GM19395 (cell line): ENCODE measurements around the gene HOXD9.
A peak's percentile ranks its signal among the peaks of the same experiment; 100 is the strongest.

Experiments used
- ATAC-seq: cut with Tn5 transposase; IDR thresholded peaks from one replicate; pipeline ENCODE4 v1.9.1; 2021; ENCODE audit warnings: mild to moderate bottlenecking, moderate library complexity; ENCODE audit not compliant: unreplicated experiment

Gene HOXD9

DNA sequence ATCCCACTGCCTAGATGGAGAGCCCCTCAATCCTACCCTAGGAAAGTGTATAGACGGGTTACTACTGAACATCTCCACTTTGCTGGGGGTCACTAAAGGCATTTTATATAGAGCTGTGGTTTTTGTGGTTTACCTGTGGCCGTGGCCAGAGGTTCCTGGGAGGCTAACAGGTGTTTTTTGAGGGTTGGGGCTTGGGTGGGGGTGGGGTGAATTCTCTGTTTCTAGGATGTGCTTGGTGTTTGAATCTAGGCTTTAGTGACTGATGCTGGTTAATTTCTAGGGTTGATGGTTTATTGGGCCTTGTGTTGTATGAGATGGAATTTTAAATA is 14.7 kb downstream of the HOXD9 start:
- no peak for ATAC-seq

DNA sequence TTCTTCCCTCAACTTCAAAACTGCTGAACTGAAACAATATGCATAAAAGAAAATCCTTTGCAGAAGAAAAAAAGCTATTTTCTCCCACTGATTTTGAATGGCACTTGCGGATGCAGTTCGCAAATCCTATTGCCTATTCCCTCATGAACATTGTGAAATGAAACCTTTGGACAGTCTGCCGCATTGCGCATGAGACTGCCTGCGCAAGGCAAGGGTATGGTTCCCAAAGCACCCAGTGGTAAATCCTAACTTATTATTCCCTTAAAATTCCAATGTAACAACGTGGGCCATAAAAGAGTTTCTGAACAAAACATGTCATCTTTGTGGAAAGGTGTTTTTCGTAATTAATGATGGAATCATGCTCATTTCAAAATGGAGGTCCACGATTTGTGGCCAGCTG is 15.4 kb downstream of the HOXD9 start:
- ATAC-seq: no peak

DNA sequence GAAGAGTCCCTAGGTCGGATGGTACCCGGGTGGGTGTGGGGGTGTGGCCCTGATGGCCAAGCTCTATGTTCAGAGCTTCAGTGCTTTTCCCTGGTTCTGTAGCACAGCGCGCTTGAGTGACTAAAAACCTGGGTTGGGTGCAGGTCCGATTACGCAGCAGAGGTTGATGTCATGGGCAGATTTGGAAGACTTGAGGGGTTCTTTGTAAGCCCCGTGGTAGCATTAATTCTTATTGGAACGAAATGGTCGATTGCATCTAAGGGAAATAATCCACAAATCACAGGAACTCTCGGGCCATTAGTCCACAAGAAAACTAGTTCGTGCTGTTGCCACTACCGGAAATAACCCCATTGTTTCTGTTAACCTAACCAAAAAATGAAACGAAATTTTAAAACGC is 16.0 kb downstream of the HOXD9 start:
- no peak for ATAC-seq

DNA sequence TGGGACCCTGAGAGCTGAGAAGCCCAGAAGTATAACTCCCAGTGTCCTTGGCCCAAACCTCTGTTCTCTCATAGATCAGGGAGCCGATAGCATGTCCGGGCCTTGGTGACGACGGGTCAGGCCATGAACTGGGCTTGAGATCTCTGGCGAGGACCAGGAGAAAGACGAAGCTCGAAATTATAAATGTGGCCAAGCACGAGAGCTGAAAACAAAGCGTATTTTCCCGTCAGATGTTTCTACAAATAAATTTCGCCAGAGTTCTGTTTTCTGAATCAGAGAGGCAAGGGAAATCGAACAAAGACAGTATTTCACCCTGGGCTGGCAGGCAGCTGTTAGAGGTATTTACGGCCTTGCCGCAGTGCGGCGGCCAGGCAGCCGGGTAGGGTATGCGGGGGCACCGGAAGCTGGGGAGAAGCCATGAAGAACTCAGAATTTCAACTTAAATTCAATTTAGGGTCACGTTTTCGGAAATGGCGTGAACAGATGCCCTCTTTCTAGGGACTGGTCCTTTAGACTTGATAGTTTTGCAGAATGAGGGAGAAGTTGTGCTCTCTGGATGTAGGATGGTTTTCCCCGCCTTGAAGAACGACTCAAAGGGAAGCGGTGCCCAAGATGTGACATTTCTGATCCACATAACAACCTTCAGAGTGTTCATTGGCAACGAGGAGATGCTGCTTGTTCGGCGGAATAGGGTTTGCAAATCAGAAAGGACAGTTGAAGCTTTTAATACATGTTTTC is 16.6 kb downstream of the HOXD9 start:
- no peak for ATAC-seq

DNA sequence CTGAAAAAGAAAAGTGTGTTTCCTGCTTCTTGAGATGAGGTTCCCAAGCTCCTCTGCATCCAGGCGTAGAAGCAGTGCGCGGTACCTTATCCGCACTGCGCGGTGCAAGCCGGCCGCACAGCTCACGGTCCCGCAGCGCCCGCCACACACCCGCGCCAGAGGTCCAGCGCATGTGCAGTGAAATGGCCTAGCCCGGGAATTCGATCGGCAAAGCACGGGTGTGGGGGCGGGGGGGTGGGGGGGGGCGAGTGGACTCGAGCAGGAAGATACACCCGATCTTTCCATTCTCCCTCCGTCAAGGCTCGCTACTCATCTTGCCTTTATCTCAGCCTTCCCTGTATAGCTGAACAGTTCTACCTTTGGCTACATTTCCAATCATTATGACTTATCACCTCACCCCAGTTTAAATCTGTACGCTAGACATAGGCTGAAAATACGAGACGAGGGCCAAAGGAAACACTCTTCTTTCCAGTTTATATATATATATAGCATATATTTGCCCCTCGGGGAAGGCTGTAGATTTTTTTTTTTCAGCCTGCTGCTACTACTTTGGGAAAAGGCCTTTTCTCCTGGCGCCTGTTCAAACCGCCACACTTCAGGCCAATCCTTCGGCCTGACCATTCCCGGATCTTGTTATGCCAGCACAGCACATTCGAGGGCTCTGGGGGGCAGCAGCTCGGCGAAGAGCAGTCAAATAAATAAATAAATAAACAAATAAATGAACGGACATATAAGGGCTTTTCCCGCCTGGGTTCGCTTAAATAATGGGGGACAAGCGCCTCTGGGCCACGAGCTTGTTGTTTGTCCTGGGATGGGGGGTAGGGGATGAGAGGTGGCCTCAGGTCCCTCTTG is 17.4 kb downstream of the HOXD9 start:
- no peak for ATAC-seq

DNA sequence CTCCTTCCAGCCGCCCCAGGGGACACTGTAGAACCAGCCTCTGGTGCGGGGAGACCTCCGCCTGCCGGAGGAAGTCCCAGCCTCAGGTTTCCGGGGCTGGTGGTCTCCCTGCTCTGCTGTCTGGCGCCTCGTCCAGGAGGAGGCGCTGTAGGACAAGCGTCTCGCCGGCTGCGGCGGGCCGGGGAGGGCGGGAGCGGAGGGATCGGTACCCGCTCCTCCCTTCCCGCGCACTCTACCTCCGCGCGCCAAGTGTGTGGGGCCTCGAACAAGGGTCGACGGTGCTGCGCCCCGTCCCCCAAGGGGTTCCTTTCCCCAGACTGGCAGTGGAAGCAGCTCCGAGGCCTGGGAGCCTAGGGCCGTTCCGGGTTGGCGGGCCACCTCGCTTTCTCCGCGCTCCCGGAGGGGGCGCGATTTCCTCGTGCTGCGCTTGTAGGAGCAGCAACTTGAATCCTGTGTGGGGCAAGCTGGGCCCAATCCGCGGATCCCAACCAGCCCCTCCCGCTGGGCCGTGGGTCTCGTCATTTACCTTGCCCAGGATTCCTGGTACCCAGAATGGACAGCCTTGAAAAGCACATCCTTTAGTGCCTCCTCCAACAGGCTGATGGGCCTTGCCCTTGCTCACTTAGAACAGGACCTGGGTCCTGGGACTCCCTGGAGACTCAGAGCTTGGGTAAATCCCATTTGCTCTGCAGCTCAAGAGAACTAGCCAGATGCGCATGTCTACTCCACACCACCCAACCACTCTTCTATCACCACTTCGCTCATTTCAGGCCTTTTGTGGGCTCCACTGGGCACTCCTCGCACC is 18.2 kb downstream of the HOXD9 start:
- ATAC-seq: peak; percentile 91

DNA sequence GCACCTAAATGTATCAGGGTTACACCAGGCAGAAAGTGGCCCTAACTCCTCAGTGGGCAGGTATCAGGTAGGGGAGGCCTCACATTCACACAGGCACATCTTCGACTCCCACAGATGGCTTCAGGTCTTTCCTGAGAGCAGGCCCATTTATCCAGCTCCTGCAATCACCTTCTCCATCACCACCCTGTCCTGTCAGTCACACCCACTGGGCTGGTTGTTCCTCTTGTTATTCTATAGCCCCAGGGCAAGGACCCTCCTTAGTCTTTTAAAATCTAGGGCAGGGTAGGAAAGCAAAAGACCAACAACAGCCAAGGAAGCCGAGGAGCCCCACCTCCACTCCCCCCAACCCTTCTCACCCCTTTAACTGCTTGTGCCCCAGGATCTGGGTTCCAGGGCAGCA is 19.8 kb downstream of the HOXD9 start:
- ATAC-seq: no peak

DNA sequence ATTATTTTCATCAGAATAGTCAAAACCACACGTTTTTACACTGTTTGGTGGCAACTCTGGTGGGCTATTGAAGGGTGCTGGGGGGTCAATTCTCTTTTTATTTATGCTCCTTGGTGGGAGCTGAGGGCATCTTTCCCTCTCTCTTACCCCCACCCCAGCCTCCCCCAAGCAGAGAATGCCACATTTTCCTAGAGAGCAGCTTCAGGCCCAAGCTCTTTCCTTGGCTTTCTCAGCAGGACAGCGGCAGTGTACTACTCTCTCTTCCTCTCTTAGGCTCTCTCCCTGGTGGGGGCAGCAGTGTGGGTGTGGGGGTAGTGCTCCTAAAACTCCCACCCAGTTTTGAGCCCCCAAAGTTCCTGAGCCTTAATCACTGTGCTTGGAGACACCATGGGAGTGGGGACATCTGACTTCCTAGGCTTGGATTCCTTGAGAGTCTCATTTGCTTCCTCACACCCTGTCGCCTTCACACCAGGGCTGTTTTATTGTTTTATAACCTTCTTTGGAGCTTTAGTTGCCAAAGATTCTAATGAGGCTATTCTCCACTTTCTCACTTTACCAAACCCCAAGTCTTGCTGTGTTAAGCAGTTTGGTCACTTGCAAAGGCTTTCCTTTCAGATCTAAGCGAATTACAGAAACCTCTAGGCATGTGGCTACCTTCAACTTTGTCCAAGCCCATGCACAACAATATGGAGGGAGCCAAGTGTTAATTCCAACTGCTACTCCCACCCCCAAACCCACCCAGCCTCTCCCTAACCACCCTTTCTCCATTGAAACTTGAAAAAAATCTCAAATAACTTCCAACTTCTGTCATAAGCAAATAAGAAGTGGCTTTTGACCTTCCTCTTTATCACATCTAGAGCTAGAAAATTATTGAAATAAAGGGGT is 22.8 kb downstream of the HOXD9 start:
- ATAC-seq: no peak

DNA sequence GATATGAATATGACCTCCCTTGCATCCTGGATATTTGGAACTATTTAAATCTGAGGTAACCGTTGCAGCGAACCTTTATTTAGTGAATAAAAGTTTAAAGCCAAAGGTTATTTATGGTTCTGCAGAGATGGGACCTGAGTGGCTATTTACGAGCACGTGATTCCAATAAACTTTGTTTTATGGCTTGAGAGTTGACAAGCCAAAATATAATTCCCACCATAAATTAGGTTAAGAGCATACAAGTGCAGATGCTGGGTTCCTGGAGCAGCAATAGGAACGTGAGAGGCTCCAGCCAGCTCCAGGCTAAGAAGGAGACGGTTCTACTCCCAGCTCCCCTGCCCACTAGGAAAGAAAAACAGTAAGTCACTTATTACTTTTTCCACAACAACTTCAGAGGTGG is 23.6 kb downstream of the HOXD9 start:
- no peak for ATAC-seq

DNA sequence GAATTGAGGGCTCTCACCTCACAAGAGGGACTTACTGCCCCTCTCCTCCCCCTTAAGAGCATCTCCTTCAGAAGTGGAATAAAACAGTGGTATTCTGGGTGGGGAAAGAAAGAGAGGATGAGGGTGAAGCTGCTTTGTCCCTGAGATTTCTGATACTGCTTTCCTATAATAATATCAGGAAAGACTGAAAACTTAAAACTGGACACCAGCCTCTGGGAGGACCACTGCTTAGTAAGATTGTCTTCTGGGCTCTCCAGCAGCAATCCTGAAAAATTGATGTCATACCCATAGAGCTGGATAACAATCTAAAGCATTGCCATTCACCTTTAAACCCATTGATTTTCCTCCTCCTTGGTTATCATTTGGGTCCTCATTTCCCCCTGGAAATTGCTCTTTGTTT is 24.1 kb downstream of the HOXD9 start:
- ATAC-seq: no peak

DNA sequence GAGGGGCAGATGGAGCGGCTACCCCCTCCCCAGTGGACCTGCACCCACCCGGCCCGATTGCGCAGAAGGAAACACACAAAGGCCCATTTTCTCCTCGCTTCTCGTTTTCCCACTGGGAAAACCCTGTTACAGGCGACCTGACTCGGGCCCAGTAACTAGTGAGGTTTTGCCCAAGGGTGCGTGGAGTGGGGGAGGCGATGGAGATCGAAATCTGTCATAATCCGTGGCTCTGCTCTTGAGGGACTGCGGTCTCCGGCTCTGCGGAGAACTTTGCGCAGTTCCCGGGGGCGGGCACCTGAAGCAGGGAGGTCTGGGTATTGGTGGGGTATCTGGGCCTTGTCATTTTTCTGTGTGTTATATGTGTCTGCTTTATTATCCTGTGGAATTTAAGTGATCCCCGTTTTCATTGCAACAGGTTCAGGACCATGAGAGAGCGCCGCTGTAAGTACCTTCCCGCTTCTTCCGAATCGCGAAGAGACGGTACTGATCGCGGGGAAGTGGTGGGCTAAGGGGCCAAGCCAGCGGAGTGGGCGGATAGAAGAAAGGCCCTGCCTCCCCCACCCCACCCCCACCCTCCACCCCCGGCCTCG is 24.8 kb downstream of the HOXD9 start:
- no peak for ATAC-seq

DNA sequence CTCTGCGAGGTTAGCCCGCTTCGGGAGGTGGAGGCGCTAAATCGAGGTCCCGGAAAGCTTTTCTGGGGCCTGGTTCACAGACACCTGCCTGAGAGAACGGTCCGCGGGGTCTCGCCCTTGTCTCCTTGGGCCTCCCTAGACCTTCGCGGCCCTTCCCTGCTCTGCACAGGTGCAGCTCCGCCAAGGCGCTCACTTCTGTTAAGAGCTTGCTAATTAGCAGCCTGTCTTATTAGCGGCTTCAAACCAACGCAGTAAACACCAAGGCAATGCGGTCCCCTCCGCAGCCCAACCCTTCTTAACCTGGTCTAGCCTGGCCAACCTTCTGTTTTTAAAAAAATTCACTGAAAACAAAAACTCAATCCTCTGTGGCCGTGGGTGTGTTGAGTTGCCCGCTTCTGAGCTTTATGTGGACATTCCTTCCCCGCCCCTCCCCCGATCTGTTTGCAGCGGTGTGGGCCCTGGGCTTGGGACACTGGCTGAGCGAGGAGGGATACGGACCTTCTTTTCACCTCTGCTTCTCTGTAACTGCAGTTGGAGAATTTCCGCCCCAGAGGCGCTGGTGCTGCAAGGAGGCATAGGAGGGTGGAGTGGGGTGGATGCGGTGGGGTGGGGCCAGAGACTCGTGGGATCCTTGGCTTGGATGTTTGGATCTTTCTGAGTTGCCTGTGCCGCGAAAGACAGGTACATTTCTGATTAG is 25.4 kb downstream of the HOXD9 start:
- ATAC-seq: no peak

DNA sequence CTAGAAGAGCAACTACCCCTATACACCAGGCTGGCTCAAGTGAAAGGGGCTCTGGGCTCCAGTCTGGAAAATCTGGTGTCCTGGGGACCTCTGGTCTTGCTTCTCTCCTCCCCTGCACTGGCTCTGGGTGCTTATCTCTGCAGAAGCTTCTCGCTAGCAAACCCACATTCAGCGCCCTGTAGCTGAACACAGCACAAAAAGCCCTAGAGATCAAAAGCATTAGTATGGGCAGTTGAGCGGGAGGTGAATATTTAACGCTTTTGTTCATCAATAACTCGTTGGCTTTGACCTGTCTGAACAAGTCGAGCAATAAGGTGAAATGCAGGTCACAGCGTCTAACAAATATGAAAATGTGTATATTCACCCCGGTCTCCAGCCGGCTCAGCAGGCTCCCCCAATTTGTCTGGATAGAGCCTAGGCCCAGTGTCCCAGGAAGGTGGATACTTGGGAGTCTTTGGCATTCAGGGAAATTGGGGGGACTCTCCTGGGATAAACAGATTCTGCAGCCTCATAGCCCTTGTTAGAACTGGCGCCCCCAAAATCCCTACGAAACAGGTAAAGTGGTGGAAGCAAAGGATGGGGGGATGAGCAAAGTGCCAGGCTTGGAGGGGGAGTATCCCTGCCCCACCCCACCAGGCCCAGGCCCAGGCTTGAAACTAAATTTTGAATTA is 26.4 kb downstream of the HOXD9 start:
- ATAC-seq: no peak

DNA sequence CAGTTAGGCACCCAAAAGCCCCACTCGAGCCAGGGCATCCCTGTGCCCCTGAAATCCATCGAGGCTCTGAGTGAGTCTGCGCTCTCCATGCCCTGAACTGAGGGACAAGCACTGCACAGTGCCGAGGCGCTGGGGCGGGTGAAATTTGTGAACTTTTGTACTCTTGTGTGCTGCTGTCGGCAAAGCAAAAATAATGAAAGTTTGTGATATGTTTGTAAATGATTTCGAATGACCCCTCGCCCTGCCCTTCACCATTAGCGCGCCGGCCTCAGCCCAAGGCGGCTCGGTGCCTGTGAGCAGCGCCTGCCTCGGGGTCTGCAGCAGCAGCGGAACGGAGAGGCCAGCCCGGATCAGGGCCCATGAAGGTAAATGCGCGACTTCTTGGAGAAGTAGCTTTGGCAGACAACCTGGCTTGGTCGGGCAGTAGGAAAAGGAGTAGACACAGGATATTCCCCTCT is 27.0 kb downstream of the HOXD9 start:
- ATAC-seq: no peak

DNA sequence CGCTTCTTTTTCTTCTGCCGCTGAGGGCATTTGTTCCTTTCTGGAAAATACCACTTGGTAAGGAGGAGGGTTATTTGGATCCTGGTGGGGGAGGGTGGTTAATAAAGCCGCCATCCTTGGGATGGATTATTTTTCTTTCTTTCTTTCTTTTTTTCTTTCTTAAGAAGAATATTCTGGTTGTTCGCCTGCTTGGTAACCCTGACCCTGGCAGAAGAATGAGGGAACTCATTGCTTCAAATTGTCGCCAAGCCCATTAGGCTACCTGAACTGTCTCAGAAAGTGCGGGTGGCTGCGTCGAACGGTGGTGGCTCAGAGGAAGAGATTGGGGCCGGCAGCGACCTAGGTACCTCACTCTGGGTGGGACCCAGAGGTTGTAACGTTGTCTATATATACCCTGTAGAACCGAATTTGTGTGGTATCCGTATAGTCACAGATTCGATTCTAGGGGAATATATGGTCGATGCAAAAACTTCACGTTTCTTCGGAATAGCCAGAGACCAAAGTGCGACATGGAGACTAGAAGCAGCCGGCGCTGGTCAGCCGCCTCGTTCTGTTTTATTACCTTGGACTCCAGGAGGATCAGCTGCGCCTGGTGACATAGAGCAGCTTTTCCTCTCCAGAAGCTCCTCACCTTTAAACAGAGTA is 27.5 kb downstream of the HOXD9 start:
- ATAC-seq: no peak

DNA sequence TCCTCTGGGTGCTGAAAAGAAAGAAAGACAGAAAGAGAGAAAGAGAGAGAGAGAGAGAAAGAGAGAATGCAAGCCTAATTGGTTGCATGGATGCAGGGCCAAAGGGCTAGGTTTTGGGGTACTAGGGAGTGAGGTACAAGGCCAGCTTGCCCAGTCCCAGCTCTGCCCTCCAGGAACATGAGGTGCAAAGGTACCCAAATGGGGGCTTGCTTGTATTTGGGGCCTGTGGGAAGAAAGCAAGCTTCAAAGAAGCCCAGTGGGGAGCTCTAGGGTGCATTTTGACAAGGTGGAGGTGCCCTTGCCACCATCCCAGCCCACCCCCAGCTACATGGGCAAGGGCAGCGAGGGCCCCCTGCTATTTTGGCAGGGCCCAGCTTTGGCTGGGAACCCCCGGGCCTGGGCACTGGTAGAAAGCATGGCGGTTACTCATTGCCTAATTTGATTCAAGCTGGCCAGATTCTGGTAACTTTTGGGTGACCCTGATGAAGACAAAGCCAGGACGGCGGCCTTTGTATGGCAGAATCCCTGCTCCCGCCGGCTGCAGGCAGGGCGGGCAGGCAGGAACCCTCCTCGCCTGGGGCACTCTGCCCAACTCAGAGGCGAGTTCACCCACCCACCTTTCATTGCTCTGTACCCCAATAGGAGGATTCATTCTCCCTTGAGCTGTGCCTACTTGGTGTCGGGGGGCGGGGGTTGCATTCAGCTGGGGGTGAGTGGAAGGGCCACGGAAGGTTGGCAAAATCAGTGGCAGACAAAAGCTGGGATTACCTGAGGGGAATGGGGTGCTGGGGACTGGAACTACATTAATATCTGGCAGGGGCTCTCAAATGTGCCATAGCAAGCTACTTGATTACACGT is 28.3 kb downstream of the HOXD9 start:
- no peak for ATAC-seq

DNA sequence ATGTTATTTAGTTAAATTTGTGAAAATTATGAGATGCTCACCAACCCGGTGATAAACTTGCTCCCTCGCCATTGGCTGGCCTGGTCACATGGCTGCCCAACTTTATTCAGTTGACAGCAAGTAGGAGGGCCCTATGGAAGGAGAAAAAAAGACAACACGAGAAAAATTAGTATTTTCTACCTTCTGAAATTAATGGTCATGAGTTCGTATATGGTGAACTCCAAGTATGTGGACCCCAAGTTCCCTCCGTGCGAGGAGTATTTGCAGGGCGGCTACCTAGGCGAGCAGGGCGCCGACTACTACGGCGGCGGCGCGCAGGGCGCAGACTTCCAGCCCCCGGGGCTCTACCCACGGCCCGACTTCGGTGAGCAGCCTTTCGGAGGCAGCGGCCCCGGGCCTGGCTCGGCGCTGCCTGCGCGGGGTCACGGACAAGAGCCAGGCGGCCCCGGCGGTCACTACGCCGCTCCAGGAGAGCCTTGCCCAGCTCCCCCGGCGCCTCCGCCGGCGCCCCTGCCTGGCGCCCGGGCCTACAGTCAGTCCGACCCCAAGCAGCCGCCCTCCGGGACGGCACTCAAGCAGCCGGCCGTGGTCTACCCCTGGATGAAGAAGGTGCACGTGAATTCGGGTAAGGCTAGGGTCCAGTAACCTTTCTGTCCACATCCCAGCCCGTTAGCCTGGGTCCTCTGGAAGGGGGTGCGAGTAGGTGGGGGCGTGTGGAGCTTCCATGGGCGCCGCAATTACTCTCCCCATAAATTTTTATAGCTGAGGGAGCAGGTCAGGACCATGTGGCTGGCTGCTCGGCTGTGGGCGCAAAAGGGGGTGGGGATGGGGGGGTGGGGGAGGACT is 29.1 kb downstream of the HOXD9 start, which contains the start of gene HOXD4:
TSS of gene HOXD4 (plus strand) at position 109 of the 846 bp plus-strand sequence. CDS start at position 193, 84 bp downstream.
- ATAC-seq: no peak
